ENCODE measurements around the gene ZBTB7B.

- TF ChIP-seq POLR2A (IDR thresholded peaks at IDR 0.05) (no peak), CTCF (IDR thresholded peaks at IDR 0.05) (no peak), EP300 (IDR thresholded peaks at IDR 0.05) (no peak)
Measured at GRCh38 chr1:155032886-155033285, 30.3 kb downstream of the ZBTB7B start.

Data from tibial nerve (tissue), 4 donors.